Endothelial cell (in vitro differentiated cells): ENCODE measurements around the gene ATP1A3. TPM values are rescaled to one million over a fixed set of nuclear protein-coding genes. Genes with fewer than 3 reads are reported as not detected.

Experiments
- DNase-seq: peaks from one replicate; pipeline ENCODE4 v3.0.0; 2021; ENCODE audit warnings: low spot score
- H3K27ac Mint-ChIP-seq: one replicate; pipeline ENCODE4 v1.8.0; 2021; ENCODE audit warnings: mixed read lengths, inconsistent platforms; ENCODE audit not compliant: unreplicated experiment
- H3K27me3 Mint-ChIP-seq: one replicate; pipeline ENCODE4 v1.8.0; 2021; ENCODE audit warnings: mild to moderate bottlenecking, moderate library complexity, mixed read lengths, inconsistent platforms; ENCODE audit not compliant: unreplicated experiment
- H3K36me3 Mint-ChIP-seq: one replicate; pipeline ENCODE4 v1.8.0; 2021; ENCODE audit warnings: mild to moderate bottlenecking, low read depth, mixed read lengths, inconsistent platforms; ENCODE audit not compliant: unreplicated experiment
- H3K4me1 Mint-ChIP-seq: one replicate; pipeline ENCODE4 v1.8.0; 2021; ENCODE audit warnings: mild to moderate bottlenecking, mixed read lengths, inconsistent platforms; ENCODE audit not compliant: unreplicated experiment
- H3K4me3 Mint-ChIP-seq: one replicate; pipeline ENCODE4 v1.8.0; 2021; ENCODE audit warnings: mild to moderate bottlenecking, mixed read lengths, inconsistent platforms; ENCODE audit not compliant: unreplicated experiment
- H3K9me3 Mint-ChIP-seq: one replicate; pipeline ENCODE4 v1.8.0; 2021; ENCODE audit warnings: mixed read lengths, inconsistent platforms; ENCODE audit not compliant: unreplicated experiment
- total RNA-seq: library from RNA; stranded (reverse); fragmentation: NEBNext Ultra II Directional; extraction: Animal tissue kit (Norgen Biotek cat#: 25700); gene quantifications from one replicate; pipeline ENCODE4 v1.2.1, GENCODE V29; 2021; ENCODE audit not compliant: unreplicated experiment
- TF ChIP-seq, protein P1 (sequence below): fragments of 200-600 bp; sonication (generic); IDR thresholded peaks from one replicate; pipeline ENCODE4 v1.5.0; 2021; ENCODE audit warnings: antibody characterized with exemption; ENCODE audit not compliant: unreplicated experiment

ATP1A3 gene
- total RNA-seq, 1 donor from 2014 or later, result not detected

DNA sequence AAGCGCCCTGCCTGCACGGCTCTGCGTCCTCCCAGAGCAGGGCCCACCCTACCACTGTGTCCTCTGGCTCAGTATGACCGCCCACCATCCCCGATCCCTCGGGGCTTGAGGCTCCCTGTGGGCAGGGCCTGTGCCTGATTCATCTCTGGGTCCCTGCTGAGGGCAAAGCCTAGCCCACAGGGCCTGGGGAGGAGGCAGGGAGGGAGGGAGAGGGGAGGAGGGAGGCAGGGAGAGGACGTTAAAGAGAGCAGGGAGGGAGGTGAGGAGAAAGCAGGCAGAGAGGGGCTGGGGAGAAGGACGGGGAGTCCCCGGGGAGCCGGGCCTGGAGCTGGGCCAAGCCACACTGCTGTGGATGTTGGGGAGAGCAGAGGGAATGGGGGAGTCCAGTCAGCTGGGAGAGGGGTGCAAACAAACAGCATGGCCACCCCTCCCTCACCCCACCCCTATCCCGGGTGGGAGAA lies 61.7 kb downstream of the ATP1A3 start:
- DNase-seq, result no peak
- H3K4me1 Mint-ChIP-seq, result peaks cover 10% of the 10 kb centered on the region
- H3K27ac Mint-ChIP-seq, result no peak overlapping the region
- H3K36me3 Mint-ChIP-seq, result peaks cover 12% of the 10 kb centered on the region
- peaks cover under 1% of the 10 kb centered on the region for H3K9me3 Mint-ChIP-seq
- H3K4me3 Mint-ChIP-seq, result no peak overlapping the region
- TF ChIP-seq, protein P1, sequence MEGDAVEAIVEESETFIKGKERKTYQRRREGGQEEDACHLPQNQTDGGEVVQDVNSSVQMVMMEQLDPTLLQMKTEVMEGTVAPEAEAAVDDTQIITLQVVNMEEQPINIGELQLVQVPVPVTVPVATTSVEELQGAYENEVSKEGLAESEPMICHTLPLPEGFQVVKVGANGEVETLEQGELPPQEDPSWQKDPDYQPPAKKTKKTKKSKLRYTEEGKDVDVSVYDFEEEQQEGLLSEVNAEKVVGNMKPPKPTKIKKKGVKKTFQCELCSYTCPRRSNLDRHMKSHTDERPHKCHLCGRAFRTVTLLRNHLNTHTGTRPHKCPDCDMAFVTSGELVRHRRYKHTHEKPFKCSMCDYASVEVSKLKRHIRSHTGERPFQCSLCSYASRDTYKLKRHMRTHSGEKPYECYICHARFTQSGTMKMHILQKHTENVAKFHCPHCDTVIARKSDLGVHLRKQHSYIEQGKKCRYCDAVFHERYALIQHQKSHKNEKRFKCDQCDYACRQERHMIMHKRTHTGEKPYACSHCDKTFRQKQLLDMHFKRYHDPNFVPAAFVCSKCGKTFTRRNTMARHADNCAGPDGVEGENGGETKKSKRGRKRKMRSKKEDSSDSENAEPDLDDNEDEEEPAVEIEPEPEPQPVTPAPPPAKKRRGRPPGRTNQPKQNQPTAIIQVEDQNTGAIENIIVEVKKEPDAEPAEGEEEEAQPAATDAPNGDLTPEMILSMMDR, result no peak
- H3K27me3 Mint-ChIP-seq, result peaks cover 43% of the 10 kb centered on the region

DNA sequence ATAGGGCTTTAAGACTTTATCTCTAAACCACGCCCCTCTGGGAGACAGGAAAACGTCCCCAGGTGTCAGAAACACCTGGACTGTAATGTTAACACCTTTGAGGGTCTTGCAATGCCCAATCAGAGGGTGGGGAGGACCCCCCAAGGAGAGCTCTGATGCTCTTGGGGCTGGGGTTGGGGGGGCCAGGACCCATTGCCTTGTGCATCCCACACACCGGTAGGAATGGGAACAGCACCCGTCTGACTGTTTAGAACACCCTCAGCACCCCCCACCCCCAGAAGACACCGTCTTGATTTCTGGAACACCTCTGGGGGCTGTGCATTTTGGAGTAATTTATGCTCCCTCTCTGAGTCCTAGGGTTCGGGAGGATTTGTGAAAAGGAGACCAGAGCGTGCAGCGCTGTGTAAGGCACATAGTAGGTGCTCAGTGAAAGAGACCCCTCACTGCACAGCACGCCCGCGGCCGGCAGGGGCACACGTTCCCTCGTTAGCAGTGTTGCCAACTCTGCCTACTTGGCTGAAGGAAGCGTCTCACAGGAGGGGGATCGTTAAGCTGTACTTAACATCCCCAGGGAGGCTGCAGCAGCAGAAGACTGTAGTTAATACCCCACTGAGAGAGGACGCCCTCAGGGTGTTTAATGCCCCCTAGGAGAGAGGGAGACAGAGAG lies 63.0 kb downstream of the ATP1A3 start:
- Mint-ChIP-seq H3K36me3 (peaks cover 9% of the 10 kb centered on the region), H3K4me3 (no peak overlapping the region), H3K27me3 (peaks cover 36% of the 10 kb centered on the region), H3K9me3 (no peaks in the 10 kb centered on the region), H3K27ac (peak overlapping the region; percentile 36), H3K4me1 (peaks cover 10% of the 10 kb centered on the region)
- DNase-seq, result no peak
- TF ChIP-seq, protein P1, result peak; percentile 56

DNA sequence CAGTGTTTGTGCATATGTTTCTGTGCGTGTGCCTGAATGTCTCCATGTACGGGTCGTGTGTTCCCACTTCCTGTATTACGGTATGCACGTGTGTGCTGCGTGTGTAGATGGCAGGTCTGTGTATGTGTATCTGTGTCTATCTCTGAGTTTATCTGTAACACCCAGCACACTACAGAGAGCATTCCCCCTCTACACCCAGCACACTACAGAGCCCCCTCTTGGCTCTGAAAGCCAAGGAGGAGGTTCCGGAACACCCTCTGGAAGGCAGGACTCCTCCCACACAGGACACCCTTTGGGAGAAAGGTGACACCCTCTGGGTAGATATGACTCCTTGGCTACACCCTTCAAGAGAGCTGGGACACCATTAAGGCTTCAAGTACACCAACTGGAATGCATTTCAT lies 63.7 kb downstream of the ATP1A3 start:
- H3K27me3 Mint-ChIP-seq, result peaks cover 34% of the 10 kb centered on the region
- TF ChIP-seq, protein P1, result no peak
- H3K9me3 Mint-ChIP-seq, result no peaks in the 10 kb centered on the region
- no peak overlapping the region for H3K4me3 Mint-ChIP-seq
- DNase-seq, result no peak
- peaks cover 10% of the 10 kb centered on the region for H3K4me1 Mint-ChIP-seq
- peak overlapping the region; percentile 36 for H3K27ac Mint-ChIP-seq
- H3K36me3 Mint-ChIP-seq, result peaks cover 8% of the 10 kb centered on the region

DNA sequence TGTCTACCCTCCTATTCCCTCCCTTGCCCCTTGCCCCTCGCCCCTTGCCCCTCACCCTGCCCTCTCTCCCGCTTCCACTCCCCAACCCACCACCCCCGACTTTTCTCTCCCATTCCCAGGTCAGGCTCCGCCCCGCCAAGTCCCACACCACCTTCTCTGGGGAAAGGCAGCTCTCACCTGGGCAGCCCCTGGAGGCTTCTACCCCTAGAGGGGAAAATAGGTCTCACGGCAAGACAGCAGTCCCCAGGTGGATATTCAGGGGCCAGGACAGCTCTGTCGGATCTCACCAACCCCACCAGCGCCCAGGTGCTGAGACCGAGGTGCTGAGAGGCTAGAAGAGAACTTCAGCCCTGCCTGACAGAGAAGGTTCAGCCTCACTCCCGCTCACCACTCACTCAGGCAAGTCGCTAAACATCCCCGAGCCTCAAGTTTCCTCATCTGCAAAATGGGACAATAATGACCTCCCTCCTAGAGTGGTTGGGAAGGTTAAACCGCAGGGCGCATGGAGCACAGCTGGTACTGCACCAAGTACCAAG lies 64.4 kb downstream of the ATP1A3 start:
- Mint-ChIP-seq H3K36me3 (peaks cover 5% of the 10 kb centered on the region), H3K27ac (no peak overlapping the region), H3K9me3 (no peaks in the 10 kb centered on the region), H3K4me1 (peaks cover 10% of the 10 kb centered on the region), H3K4me3 (peak overlapping the region; percentile 84), H3K27me3 (peaks cover 31% of the 10 kb centered on the region)
- TF ChIP-seq, protein P1, result no peak
- no peak for DNase-seq

DNA sequence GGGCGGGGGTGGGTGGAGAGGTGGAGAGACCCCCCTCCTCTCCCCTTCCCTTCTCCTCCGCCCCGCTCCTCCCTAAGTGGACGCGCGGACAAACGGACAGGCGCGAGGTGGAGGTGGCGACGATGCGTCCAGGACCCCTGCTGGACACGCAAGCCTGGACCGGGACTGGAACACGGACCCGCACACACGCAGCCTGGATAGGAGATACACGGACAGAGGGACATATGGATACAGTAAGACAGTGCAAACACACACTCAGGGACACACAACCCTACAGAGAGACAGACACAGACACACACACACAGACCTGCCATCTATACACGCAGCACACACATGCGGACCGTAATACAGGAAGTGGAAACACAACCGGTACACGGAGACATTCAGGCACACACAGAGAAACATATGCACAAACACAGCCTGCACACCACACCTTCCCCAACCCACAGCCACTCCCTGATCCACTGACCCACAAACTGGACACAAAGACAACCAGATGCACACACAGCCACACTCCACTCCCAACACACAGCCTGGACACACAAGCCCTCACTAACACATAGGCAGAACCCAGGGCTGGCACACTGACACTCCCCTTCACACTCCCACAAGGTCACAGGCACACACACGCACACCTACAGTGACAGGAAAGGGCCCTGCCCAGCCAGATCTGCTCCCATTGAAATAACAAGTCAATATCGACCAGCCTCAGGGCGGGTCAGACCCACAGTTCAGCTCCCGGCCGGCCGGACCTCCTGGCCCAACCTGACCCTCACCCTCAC lies 65.1 kb downstream of the ATP1A3 start:
- H3K4me1 Mint-ChIP-seq, result peaks cover 10% of the 10 kb centered on the region
- peak overlapping the region; percentile 84 for H3K4me3 Mint-ChIP-seq
- DNase-seq, result no peak
- peaks cover 30% of the 10 kb centered on the region for H3K27me3 Mint-ChIP-seq
- TF ChIP-seq, protein P1, result no peak
- H3K9me3 Mint-ChIP-seq, result no peaks in the 10 kb centered on the region
- H3K36me3 Mint-ChIP-seq, result peaks cover 5% of the 10 kb centered on the region
- no peak overlapping the region for H3K27ac Mint-ChIP-seq
